Peyer's patch (tissue), 4 donors: ENCODE measurements around the gene VSIG4. TPM values are rescaled to one million over a fixed set of nuclear protein-coding genes. Genes with fewer than 3 reads are reported as not detected.

Source experiments
- DNase-seq, 3 donors: peaks; one replicate each; pipeline ENCODE4 v3.0.0-alpha.2; 2017 to 2019
- H3K27ac ChIP-seq, 4 donors: fragments of 200-600 bp; sonication (generic); one replicate each; pipeline ENCODE4 v1.5.1; 2016 to 2019
- H3K27me3 ChIP-seq, 2 donors: fragments of 200-600 bp; sonication (generic); one replicate each; pipeline ENCODE4 v1.5.1; 2019
- H3K36me3 ChIP-seq, 3 donors: fragments of 200-600 bp; sonication (generic); one replicate each; pipeline ENCODE4 v1.5.1; 2016 to 2019
- H3K4me1 ChIP-seq, 4 donors: fragments of 200-600 bp; sonication (generic); one replicate each; pipeline ENCODE4 v1.5.1; 2016 to 2019
- H3K4me3 ChIP-seq, 4 donors: fragments of 200-600 bp; sonication (generic); 1 replicate in 3 of 4; 2 replicates in 1 of 4; pipeline ENCODE4 v1.5.1; 2016 to 2019; ENCODE audit warnings: mild to moderate bottlenecking in 1 of 4
- H3K9me3 ChIP-seq, 4 donors: fragments of 200-600 bp; sonication (generic); one replicate each; pipeline ENCODE4 v1.5.1; 2016 to 2019; ENCODE audit warnings: mild to moderate bottlenecking in 1 of 4
- POLR2A ChIP-seq, 2 donors: fragments of 450-650 bp; IDR thresholded peaks; one replicate each; pipeline ENCODE4 v1.5.1; 2017; ENCODE audit warnings: antibody characterized with exemption in 2 of 2, mild to moderate bottlenecking in 2 of 2, moderate library complexity in 2 of 2
- total RNA-seq, 4 donors: library from RNA; depleted of rRNA; stranded (reverse); fragments of >200 nt; gene quantifications; one replicate each; pipeline ENCODE4 v1.1.0, GENCODE V29; 2016
- TF ChIP-seq, protein P1 (sequence below), 6 experiments: fragments of 450-650 bp in 4 of 6; fragments of 200-600 bp in 2 of 6; sonication (generic) in 1 of 6; IDR thresholded peaks; one replicate each; pipeline ENCODE4 v1.5.1; 2017 to 2019; ENCODE audit warnings: antibody characterized with exemption in 6 of 6, mild to moderate bottlenecking in 3 of 6, moderate library complexity in 1 of 6

Gene VSIG4
- total RNA-seq, 4 donors from 2014 or later = 15.1 to 51.1 (median 31.3) TPM

DNA sequence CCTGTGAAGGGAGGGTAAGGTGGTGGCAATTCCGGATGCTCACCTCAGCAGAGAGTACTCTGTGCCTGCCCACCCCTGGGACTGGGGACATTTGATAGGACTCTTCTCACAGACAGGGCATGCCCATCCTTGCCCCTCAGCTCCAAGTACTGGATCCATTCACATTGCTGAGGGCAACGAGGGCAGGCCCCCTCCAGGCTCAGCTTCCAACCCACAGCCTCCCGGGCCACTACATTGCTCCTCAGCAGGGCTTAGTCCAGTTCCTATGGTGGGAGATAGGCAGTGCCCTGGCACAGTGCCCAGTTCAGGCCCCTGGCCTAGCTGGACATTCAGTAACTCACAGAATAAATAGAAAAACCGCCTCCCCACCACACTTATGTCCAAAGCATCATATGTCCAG lies 15.1 kb upstream of the VSIG4 start:
- Histone ChIP-seq H3K4me1 (no peaks in the 10 kb centered on the region), H3K36me3 (no peaks in the 10 kb centered on the region), H3K4me3 (no peak overlapping the region), H3K27ac (no peak overlapping the region), H3K9me3 (no peaks in the 10 kb centered on the region), H3K27me3 (no peaks in the 10 kb centered on the region)
- DNase-seq = no peak
- TF ChIP-seq, protein P1, sequence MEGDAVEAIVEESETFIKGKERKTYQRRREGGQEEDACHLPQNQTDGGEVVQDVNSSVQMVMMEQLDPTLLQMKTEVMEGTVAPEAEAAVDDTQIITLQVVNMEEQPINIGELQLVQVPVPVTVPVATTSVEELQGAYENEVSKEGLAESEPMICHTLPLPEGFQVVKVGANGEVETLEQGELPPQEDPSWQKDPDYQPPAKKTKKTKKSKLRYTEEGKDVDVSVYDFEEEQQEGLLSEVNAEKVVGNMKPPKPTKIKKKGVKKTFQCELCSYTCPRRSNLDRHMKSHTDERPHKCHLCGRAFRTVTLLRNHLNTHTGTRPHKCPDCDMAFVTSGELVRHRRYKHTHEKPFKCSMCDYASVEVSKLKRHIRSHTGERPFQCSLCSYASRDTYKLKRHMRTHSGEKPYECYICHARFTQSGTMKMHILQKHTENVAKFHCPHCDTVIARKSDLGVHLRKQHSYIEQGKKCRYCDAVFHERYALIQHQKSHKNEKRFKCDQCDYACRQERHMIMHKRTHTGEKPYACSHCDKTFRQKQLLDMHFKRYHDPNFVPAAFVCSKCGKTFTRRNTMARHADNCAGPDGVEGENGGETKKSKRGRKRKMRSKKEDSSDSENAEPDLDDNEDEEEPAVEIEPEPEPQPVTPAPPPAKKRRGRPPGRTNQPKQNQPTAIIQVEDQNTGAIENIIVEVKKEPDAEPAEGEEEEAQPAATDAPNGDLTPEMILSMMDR (IDR thresholded peaks at IDR 0.05) = no peak
- TF ChIP-seq POLR2A (IDR thresholded peaks at IDR 0.05) = no peak

DNA sequence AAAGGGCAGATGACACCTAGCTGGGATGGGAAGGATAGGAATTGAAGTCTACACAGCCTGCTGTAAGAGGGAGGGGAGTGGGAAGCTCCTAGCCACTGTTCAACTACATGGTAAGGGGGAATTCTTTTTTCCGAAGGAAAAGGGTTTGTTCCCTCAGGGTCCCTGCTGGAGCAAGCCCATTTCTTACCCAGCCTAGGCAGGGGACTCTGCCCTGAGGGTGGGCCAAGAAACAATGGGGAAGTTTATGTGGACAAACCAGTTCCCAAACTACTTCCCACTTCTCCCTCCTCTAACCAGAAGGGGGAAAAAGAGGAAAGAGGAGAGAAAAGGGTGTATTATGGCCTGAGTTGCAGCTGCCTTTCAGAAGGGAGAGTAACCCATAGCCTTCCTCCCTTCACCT lies 13.5 kb upstream of the VSIG4 start:
- DNase-seq = no peak
- Histone ChIP-seq H3K36me3 (no peaks in the 10 kb centered on the region), H3K27ac (no peak overlapping the region), H3K9me3 (no peaks in the 10 kb centered on the region), H3K4me1 (no peaks in the 10 kb centered on the region), H3K4me3 (no peak overlapping the region), H3K27me3 (no peaks in the 10 kb centered on the region)
- TF ChIP-seq, protein P1 (IDR thresholded peaks at IDR 0.05) = no peak
- TF ChIP-seq POLR2A (IDR thresholded peaks at IDR 0.05) = no peak

DNA sequence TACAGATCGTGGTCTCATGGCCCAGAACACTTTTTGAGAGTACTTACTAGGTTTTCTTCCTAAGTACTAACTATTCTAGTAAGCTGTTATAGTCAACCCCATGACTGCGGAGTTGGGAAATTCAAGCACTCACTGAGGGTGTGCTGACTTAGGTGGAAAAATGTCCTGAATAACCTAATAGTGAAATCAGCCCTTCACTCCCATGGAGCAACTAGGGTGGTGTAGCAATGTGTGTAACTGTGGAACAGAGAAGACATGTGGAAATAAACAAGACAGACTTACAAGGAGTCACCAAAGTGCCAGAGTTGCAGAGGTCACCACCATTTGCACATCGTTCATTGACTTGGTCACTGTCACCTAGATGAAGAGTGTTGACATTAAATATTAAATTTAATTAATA lies 12.1 kb upstream of the VSIG4 start:
- DNase-seq = no peak
- Histone ChIP-seq H3K36me3 (no peaks in the 10 kb centered on the region), H3K4me1 (no peaks in the 10 kb centered on the region), H3K4me3 (no peak overlapping the region), H3K27ac (no peak overlapping the region), H3K27me3 (no peaks in the 10 kb centered on the region), H3K9me3 (no peaks in the 10 kb centered on the region)
- no peak for TF ChIP-seq POLR2A (IDR thresholded peaks at IDR 0.05)
- TF ChIP-seq, protein P1 (IDR thresholded peaks at IDR 0.05) = no peak

DNA sequence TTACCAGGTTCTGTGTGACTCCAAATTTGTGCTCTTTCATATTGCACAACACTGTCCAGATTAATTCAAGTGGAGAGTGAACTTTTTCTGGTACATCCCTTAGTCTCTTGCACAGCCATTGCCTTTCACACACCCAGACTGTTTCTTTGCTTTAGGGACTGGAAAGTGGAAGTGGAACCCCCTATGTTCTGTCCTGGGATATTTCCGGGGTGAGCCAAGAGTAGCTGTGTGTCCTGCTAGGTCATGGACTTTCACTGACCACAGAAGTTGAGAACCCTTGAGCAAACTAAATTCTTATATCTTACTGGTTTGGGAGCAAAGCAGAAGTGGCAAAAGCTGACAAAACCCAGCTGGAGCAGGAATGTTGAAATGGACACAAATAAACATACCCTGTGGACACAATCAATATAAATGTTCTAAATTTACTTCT lies 10.3 kb upstream of the VSIG4 start:
- Histone ChIP-seq H3K9me3 (no peaks in the 10 kb centered on the region), H3K4me1 (no peaks in the 10 kb centered on the region)

DNA sequence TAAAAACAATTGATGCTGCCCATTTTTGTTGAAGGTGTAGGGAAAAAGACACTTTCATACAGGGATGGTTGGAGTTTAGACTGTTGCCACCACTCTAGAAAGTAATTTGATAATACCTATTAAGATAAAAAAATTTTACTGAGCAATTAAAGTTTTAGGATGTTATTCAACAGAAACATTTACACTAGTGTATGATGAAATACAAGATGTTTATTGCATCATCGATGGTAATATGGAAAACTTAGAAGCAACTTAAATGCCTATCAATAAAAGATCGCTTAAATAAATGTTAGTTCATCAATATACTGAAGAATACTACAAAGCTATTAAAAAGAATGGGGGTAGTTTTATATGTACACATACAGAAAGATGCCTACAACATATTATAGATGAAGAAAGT lies 9.2 kb upstream of the VSIG4 start:
- no peaks in the 10 kb centered on the region for H3K4me1 ChIP-seq
- no peak for DNase-seq

More for the DNA sequence above, 10.3 kb upstream of the VSIG4 start:
- H3K27ac ChIP-seq = no peak overlapping the region
- no peak for TF ChIP-seq POLR2A (IDR thresholded peaks at IDR 0.05)
- TF ChIP-seq, protein P1 (IDR thresholded peaks at IDR 0.05) = no peak
- no peak overlapping the region for H3K4me3 ChIP-seq
- H3K27me3 ChIP-seq = no peaks in the 10 kb centered on the region
- DNase-seq = no peak
- H3K36me3 ChIP-seq = no peaks in the 10 kb centered on the region

More for the DNA sequence above, 9.2 kb upstream of the VSIG4 start:
- no peaks in the 10 kb centered on the region for H3K27me3 ChIP-seq
- no peaks in the 10 kb centered on the region for H3K36me3 ChIP-seq
- no peak overlapping the region for H3K27ac ChIP-seq
- no peak overlapping the region for H3K4me3 ChIP-seq
- H3K9me3 ChIP-seq = no peaks in the 10 kb centered on the region
- TF ChIP-seq, protein P1 (IDR thresholded peaks at IDR 0.05) = no peak
- TF ChIP-seq POLR2A (IDR thresholded peaks at IDR 0.05) = no peak
